ENCODE measurements around the gene DTD2.

- TF ChIP-seq RAD21 (IDR thresholded peaks at IDR 0.05; ENCODE audit: low read length) (no peak), RFX5 (IDR thresholded peaks at IDR 0.05; ENCODE audit: low read depth, low read length) (no peak), BHLHE40 (IDR thresholded peaks at IDR 0.05; ENCODE audit: low read depth, low read length) (no peak), MAFK (IDR thresholded peaks at IDR 0.05; ENCODE audit: low read depth, low read length) (no peak), SMC3 (IDR thresholded peaks at IDR 0.05; ENCODE audit: low read depth, low read length) (no peak), CEBPB (IDR thresholded peaks at IDR 0.05; ENCODE audit: low read depth, low read length) (no peak)
- TF ChIP-seq, protein P1, sequence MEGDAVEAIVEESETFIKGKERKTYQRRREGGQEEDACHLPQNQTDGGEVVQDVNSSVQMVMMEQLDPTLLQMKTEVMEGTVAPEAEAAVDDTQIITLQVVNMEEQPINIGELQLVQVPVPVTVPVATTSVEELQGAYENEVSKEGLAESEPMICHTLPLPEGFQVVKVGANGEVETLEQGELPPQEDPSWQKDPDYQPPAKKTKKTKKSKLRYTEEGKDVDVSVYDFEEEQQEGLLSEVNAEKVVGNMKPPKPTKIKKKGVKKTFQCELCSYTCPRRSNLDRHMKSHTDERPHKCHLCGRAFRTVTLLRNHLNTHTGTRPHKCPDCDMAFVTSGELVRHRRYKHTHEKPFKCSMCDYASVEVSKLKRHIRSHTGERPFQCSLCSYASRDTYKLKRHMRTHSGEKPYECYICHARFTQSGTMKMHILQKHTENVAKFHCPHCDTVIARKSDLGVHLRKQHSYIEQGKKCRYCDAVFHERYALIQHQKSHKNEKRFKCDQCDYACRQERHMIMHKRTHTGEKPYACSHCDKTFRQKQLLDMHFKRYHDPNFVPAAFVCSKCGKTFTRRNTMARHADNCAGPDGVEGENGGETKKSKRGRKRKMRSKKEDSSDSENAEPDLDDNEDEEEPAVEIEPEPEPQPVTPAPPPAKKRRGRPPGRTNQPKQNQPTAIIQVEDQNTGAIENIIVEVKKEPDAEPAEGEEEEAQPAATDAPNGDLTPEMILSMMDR (conservative IDR thresholded peaks at IDR 0.05; ENCODE audit: low read depth, low read length), result no peak
These were observed 19.0 kb upstream of the DTD2 start for GRCh38 chr14:31476131-31476866.
